NCI-H748 (cell line): ENCODE results near the gene SQSTM1.

ENCODE experiments used
- DNase-seq: peaks from one replicate; lab custom pipeline; 2025; ENCODE audit not compliant: unreplicated experiment; lab: John Stamatoyannopoulos, UW

The SQSTM1 gene

GRCh38 chr5:179872055-179872827 lies 51.5 kb downstream of the SQSTM1 start:
- no peak for DNase-seq

DNA sequence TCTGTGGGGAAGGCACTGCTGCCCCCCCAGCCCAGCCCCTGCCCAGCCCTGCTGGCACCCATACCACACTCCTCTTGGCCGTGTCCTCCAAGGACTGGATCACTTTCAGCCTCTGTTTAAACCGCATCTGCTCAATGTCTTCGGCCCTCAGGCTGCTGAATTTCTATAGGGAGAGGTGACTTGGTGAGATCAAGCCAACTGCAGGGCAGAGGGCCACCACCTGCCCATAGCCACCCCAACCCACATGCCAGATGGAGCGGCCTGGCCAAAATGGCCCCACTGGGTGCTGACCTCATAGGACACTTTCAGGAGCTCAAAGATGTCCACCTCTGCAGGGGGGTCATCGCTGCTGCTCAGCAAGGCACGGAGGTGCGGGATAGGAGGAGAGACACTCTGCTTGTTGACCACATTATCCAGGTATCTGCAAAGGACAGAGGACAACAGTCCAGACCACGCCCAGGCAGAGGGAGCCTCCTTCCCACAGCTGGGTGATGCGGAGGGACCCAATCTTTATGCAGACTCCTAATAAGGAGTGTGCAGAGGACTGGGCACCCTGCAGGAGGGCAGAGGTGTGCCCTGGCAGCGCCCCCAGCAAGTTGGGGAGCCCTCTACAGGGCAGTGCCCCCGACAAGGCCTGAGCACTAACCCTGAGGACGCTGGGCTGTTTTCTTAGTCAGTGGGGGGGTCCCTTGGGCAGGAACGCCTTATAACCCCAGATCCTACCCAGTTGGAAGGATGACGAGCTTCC lies 52.3 kb downstream of the SQSTM1 start:
- no peak for DNase-seq

GRCh38 chr5:179873588-179874110 lies 52.9 kb downstream of the SQSTM1 start:
- no peak for DNase-seq

- DNase-seq: no peak
Observed at GRCh38 chr5:179874136-179874535, 53.4 kb downstream of the SQSTM1 start.

- no peak for DNase-seq
Observed at GRCh38 chr5:179874536-179875292, 54.0 kb downstream of the SQSTM1 start.

DNA sequence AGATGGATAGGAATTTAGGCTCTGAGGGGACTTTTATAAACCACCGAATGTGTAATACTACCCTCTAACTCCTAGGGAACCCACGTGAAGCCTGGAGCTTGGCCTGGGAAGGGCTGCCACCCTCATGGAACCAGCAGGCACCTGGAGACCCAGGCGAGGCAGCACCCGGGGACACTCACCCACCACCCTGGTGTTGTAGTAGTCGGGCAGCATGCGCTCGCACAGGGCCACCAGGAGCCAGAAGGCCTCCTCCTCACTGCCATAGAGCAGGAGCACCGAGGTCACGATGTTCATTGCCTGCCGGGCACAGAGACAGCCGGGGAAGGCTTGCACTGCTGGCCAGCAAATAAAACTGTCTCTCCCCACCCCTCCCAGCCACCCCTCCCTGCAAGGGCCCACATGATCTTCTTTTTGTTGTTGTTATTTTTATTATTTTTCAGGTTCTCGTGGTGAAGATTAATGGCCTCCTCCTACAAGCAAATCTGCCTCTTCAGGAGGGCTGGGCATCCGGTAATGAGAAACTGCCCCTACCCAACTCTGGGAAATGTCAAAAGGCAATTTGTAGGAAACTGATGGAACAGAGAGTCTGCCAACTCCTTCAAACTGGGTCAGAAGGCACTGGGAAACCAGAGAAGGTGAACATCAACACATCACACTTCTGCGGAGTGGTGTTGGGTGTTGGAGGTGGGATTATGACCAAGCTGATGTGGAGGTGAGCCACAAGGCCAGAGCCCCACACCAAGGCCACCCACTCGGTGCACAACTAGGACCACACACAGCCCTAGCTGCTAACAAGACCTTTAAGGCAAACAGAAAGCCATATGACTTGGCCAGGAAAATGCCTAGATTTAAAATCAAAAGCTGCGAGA lies 55.3 kb downstream of the SQSTM1 start:
- DNase-seq: no peak

DNA sequence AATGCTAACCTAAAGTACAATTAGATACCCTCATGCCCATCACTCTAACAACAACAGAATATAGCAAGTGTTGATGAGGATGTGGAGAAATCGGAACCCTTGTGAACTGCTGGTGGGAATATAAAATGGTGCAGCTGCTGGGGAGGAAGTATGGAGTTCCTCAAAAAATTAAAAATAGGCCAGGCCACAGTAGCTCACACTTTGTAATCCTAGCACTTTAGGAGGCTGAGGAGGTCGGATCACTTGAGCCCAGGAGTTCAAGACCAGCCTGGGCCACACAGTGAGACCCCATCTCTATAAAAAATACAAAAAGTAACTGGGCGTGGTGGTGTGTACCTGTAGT lies 55.9 kb downstream of the SQSTM1 start:
- DNase-seq: no peak

DNA sequence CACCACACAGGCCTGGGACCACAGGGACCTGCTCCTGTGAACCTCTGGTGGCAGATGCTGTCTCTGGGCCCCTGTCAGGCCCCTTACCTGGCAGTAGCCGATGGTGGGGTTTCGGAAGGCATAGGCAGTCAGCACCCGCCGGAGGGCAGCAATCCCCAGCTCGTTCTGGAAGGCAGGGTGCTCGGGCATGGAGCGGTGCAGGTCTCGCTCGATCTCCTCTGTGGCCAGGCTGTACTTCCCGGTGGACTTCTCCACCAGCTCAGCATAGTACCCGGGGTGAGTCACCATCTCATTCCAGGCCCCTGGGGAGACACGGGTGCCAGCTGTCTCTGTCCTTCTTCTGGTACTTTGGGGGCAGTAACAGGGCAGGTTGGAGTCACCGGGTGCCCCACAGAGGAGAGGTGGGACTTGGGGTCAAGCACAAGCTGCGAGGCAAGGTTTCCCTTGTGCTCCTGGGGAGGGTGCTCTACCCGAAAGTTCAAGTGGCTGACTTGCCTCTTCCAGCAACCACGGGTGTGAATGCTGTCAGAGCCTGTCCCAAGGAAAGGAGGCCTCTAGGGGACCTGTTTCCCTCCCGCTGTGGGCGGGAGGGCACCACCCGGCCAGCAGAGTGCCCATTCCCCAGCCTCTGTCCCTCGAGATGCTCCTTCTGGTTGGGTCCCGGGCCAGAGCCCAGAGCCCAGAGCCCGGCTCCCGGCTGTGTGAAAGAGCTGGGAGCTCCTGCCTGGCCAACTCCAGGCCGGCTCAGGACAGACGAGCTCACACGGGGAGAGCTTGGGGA lies 57.7 kb downstream of the SQSTM1 start:
- DNase-seq: no peak

DNA sequence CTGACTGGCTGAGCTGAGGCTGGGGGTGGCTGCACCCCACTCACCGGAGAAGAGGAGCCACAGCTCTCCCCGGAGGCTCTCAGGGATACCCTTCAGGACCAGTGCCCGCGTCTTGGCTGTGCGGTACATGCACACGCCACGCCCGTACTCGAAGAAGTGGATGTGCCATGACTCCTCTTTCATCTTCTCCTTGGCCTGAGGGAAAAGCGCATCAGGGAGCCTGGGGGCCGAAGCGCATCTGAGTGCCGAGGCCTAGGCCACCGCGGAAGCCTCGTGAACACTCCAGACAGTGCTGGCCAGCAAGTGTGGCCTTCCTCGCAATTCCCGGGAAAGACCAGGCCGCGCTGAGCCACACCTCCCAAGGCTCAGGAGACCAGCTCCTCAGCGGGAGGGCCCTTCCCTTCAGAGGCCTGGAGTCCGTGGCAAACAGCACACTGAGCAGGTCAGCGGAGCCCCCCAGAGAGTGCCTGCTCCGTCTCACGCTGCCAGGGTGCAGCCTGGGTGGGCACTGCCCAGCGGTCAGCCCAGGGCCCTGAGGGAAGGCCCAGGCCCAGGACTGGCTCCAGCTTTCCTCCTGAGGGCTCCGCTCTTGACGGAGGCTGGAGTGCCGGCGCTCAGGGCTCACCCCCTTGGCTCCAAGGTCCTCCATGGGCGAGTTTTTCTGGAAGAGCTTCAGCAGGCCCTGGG lies 58.4 kb downstream of the SQSTM1 start:
- no peak for DNase-seq

DNA sequence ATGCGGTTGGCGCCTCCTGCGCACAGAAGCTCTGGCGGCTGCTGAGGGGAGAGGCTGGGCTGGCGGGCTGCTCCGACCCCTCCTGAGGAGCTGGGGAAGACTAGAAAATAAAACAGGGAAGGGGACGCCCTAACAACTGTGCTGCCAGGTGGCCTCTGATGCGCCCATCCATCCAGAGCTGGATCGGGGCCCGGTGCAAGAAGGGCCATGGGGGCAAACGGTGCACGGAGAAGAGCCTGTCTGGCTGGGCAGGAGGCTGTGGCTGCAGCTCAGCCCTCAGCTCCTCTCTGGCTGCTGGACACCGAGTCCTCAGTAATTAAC lies 58.9 kb downstream of the SQSTM1 start:
- DNase-seq: no peak

DNA sequence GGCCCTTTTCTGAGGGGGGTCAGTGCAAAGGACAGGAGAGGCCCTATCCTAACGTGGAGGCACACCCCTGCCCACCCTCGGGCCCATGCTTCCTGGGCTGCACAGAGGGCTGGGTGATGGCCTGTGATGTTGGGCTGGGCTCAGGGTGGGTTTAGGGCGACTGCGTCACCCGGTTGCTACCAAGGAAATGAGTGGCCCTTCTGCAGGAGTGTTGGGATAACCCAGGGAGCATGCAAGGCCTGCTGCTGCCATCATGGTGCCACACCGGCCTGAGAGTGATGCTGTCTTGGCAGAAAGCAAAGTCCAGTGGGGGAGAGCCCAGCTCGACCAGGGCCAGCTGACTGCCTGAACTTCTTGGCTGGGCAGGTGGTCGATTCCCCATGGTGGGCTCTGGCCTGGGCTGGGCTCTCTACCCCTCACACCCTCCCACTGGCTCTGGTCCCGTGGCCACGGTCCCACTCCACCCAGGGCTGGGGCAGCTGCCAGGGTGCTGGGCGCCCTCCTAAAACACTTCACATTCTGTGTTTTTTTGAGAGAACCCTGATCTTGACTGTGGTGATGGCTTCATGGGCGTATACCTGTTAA lies 59.5 kb downstream of the SQSTM1 start:
- DNase-seq: no peak

DNA sequence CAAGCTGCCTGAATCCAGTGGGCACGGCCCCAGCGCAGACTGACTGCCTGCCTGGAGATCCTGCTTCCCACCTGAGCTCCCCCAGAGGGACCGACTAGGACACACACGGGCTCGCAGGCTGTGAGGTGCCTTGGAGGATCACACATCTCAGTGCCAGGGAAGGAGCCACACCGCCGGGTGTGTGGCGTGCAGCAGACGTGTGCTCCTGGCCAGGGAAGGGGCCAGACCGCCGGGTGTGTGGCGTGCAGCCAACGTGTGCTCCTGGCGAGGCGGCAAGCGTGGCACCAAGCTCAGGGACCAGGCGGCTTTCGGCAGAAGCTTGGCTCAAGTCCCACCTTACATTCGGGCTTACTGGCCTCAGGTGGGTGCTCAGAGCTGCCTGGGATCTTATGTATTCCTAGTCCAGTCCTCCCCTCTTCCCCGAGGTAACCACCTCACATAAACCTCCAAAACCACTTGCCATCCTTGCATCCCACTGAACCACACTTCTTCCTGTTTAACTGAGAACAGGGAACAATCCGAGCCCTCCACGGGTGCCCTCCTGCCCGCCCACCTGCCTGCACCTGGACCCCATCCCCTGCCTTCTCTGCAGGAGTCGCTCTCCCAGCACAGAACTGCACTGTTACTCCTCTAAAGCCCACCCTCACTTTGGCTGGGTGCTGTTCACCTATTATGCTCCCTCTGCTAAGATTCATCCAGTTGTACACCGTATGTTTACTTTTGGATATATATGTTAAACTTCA lies 60.3 kb downstream of the SQSTM1 start:
- DNase-seq: no peak

GRCh38 chr5:179882338-179882737 lies 61.6 kb downstream of the SQSTM1 start:
- DNase-seq: no peak

DNA sequence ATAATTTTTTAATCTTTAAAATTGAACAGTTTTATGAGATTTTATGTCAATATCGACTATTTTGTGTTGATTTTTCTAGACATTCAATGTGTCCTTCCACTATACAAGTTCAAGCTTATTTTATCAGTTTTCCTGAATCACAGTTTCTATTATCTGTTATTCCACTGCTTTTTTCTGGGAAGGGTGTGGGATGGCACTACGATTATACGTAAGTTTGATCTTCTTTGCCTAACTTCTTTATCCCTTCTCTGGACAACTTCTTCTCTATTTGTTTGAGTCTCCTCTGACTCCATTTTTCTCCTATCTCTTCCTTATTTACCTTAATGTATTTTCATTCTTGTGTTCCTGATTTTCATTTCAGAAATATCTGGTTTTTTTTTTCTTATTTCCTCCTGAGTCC lies 62.5 kb downstream of the SQSTM1 start:
- no peak for DNase-seq

DNA sequence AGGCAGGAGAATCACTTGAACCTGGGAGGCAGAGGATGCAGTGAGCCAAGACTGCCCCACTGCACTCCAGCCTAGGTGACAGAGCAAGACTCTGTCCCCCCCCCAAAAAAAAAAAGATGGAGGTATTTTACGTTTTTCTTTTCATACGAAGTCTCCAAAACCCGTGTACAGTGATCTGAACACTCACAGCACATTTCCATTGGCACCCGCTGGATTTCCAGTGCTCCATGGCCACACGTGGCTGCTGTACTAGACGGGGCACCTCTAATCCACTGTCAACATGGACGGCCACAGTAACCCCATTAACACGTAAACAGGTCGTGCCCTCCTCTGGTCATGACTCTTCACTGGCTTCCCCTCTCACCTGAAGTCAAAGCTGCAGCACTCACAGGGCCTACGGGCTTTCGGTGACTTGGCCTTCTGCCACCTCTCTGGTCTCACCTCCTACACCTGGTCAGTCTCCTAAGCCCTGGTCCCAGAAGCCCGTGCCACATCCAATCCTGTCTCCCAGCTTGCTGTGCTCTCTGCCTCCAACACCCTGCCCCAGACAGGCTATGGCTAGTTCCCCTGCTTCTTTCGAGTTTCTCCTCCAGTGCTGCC lies 64.9 kb downstream of the SQSTM1 start:
- DNase-seq: no peak

DNA sequence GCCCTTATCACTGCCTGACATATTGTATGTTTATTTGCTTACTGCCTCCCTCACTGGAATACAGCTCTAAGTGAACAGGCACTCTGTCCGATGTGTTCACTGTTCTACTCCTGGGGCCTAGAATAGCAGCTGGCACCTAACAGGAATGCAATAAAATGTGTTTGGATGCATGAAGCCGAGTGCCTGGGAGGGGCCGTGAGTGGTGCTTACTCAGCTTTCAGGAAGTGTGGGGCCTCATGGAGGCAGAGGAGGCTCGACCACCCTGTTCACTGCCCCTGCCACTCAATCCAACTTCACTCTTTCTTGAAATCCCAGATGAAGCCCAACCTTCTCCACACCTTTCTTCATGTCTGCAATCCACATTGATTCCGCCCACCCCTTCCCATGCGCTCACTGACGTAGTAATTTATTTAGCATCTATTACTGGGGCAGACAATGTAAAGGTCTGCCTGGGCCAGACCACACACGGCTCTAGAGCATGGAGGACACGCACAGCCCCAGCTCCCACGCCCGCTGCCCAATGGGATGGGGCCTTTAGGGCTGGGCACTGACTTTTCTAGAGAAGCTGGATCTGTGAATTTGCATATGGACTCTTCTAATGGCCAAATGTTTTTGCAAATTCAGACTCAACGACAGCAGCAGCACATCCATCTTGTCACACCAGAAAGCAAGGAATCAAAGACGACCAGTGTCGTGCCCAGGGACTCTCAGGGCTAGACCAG lies 65.6 kb downstream of the SQSTM1 start:
- no peak for DNase-seq

DNA sequence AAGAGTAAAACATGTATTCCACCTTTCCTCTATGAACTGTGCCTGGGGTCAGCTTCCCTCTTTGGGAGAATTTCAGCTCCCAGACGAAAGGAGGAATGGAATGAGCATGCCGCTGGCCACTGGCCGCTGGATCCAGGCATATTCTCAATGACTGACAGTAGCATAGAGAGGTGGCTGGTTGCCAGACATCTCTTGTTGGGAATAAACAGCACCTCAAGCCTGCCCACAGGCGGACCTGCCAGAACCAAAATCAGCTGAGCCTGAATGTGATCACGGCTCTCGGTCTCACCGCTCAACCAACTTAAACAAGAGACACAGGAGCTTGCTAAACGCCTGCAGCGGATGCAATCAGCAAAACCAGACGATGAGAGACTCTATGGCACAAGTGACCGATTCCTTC lies 66.4 kb downstream of the SQSTM1 start:
- no peak for DNase-seq
